NCI-H526 (cell line): ENCODE data around the gene ZIC4.

ENCODE experiments used
- DNase-seq, 2 experiments: peaks; one replicate each; lab custom pipeline; 2025; lab: John Stamatoyannopoulos, UW

The ZIC4 gene

GRCh38 chr3:147354623-147355022, 51.7 kb downstream of the ZIC4 start:
- DNase-seq = peak; percentile 46 to 77

GRCh38 chr3:147351301-147351700, 55.0 kb downstream of the ZIC4 start:
- DNase-seq = no peak

GRCh38 chr3:147348976-147349375, 57.4 kb downstream of the ZIC4 start:
- DNase-seq = no peak

- no peak for DNase-seq
Measured at GRCh38 chr3:147343926-147344325, 62.4 kb downstream of the ZIC4 start.

GRCh38 chr3:147341727-147342126, 64.6 kb downstream of the ZIC4 start:
- DNase-seq = no peak

GRCh38 chr3:147336543-147337278, 69.6 kb downstream of the ZIC4 start:
- no peak for DNase-seq
